ENCODE data around the gene CDYL2.

The CDYL2 gene

DNA sequence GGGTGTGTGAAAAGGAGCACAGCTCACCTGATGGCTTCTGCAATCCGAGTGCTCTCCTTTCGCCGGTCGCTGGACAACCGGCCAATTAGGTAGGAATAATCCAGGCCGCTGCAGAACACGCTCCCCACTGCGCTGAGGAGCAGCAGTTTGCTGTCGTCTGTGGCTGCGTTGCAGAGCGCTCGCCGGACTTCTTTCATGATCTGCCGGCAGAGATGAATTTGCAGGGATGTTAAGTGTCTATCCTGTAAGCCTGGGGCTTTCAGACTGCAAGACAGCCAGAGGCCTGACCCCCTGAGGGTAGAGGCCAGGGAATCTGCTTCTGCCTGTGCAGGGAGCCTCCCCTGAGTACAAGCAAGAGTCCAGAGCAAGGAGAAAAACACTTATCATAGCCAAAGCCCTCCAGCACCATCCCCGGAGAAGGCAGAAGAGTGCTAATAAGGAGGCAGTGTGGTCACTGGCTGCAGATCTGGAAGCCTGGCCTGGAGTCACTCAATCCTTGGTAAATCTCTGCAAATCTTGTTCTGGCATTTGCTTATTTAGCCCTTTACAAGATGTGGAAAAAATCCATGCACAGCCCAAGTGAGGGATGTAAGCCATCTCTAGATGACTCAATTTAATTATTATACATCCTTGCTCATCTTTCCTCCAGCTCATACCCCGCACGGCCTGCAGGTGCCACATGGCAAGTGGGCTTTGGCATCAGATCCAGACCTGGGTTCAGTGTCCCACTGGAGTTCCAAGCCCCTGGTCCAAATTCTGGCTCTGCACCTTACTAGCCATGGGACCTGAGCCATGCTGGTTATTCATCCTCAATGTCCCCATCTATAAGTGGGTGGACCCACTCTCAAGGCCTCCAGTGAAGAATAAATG, 183.4 kb downstream of the CDYL2 start:
- DNase-seq (ENCODE audit: low spot score): no peak

DNA sequence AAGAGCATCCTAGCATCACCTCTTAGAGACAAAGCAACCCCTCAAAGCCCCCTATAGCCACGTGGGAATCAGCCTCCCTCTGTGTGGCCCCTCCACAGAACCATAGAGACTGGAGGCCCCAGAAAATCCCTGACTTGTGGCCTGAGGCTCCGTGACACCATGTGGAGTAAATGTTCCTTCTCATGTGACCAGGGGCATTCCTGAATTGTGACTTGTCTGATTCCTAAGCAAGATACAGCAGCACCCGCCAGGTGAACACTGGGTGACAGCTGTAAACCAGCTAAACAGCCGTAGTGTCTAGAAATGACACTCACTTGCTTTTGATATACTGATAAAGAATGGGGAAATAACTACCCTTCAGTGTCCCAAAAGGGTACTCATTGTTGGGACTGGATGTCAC, 184.6 kb downstream of the CDYL2 start:
- DNase-seq (ENCODE audit: low spot score): no peak

DNA sequence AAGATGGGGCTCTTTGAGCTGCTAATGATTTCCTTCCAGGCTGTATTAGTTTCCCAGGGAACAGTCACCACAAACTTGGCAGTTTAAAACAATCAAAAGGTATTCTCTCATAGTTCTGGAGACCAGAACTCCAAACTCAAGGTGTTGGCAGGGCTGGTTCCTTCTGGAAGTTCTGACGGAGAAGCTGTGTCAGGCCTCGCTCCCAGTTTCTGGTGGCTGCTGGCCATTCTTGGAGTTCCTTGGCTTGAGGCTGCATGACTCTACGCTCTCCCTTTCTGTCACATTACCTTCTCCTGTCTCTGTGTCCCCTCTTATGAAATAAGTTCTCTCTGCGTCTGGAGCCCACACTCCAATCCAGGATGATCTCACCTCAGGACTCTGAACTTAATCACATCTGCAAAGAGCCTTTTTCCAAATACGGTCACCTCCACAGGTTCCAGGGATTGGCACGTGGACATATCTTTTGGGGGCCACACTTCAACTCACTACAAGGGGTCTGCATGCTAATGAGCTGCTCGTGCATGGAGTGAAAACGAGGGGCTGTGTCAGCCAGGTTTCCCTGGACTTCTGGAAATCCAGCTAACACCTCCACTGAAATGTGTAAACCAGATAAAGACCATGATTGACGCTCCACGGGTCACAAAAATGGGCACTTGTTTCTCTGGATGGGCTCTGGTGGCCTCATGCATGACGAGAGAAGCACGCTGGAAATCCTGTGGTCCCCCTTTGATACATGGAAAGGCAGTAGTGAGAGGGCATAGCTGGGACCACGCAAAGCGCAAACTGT, 185.3 kb downstream of the CDYL2 start:
- DNase-seq (ENCODE audit: low spot score): no peak

DNA sequence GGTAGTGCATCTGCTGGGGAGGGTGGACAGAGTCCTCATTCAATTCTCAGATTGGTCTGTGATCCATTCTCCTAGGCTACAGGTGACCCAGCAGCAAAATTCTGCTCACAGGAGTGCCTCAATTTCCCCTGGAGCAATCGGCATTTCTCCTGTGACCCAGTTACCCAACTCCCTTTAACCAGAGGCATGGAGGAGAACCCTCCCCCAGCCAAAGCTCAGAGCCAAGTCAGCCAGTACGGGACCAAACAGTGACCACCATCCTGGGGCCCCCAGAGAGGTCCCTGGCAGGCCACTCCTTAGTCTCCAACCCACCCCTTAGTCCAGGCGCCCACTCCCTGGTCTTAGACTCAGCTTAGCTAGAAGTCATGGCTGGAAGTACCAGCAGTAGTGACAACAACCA, 188.0 kb downstream of the CDYL2 start:
- no peak for DNase-seq (ENCODE audit: low spot score)

DNA sequence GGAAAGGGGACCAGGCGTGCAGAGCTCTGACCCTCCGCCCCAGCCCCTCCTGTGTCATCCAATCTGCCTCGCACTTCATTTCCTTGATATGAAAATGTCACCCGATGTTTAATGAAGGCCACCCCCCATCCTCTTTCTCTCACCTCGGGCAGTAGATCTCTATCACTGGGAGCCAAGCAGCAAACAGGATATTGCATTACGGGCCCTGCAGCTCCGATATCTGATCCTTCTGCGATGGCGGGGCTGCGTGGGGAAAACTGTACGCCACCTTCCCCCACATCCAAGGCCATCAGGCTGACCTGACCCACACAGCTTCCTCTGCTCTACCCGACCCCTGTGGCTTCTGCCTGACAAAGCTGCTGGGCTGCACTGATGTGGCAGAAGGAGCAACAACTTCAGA, 188.7 kb downstream of the CDYL2 start:
- no peak for DNase-seq (ENCODE audit: low spot score)

DNA sequence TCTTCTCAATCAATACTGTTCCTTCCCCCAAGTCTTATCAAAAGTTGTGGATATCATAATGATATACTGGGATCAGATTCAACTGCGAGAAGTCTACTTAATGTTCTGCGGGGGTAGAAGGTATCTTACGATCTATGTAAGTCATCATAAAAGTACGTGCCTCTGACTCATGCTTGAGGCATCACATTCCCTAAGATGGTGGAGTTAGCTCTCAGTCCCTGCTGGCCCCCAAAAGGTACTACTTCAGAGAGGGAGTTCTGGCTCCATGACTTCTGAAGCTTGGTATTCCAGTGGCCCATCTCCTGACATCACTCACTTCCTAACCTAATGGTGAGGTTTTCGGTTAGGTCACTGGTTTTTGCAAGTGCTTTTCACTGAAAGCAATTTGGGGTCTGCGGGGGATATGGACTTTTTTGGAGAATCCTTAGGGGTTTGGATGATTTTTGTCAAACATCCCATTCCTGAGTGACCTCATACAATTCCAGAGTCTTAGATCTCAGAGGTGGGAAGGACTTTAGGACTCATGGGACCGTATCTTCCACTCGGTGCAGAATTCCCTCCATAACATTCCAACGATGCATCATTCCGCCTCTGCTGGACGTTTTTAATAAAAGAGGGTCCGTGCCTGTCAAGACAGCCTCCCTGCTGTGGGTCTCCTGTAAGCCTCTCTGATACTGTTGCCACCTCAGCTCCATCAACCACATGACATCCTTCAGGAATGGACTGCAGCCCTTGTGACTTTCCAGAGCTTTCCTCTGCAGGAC, 189.3 kb downstream of the CDYL2 start:
- DNase-seq (ENCODE audit: low spot score): peak; percentile 57

DNA sequence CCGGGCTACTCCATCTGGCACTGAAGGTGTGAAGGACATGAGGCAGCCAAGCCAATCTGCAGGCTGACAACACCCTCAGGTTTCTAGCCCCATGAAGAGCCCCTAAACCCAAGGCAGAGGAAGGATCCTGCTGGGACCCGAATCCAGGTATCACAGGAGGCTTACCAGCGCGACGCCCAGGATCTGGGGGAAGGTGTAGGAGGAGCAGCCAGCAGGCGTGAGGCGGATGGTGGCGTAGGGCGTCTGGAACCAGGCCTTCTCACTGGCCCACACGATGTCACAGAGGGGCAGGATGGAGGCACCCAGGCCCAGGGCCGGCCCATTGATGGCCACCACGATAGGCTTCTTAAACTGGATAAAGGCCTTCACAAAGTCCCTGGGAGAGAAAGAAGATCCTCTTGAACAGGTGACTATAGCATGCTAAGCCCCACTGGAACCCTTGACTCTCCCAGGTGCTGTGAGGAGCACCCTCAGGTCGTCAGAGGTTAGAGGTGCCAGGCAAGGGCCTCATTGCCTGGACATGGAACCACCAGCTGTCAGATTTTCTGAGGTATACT, 191.9 kb downstream of the CDYL2 start:
- DNase-seq (ENCODE audit: low spot score): no peak

DNA sequence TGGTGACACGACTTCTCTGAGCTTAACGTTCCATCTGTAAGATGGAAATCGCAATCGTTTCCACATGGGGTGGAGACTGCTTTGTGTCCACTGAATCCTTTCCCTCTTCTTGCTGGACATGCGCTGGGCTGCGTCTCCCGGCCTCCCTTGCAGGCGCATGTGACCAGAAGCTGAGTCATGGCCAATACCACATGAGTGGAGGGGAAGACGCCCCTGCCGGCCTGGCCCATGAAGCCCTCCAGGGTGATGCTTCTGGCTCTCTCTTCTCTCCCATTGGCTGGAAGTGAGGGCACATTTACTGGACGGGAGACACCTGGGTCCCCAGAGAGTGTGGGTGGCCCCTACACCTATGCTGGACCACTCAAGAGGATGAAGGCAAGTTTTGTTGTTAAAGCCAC, 192.5 kb downstream of the CDYL2 start:
- no peak for DNase-seq (ENCODE audit: low spot score)

DNA sequence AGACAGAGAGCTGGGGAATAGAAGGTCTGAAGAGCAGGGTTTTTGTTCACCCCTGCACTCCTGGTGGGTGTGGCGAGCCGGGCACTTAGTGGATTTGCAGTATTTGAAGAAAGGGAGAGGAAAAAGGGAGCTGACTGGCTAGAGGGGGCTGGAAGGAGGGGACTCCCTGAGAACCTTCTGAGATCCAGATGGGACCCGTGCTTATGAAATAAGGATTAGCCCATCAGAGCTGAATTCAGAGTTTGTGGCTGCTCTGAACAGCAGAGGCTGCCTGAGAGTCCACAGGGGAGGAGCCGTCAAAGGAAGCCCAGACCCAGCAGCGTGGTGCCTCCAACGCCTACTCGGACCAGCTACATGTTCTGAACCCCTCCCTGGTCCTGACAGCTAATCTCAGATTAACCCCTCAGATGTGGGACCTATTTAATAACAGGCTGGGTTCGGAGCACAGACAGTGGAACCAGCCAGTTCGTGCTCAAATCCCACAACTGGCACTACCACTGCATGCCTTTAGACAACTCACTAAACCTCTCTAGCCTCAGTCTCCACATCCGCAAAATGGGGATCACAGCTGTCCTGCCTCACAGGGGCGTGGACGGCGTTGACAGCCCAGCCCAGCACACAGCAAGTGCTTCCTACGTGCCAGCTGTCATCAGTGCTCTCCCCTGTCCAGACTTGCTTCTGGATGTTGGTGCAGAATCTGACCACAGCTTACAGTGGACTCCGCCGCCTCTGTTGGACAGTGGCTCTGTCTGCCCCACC, 193.0 kb downstream of the CDYL2 start:
- no peak for DNase-seq (ENCODE audit: low spot score)

DNA sequence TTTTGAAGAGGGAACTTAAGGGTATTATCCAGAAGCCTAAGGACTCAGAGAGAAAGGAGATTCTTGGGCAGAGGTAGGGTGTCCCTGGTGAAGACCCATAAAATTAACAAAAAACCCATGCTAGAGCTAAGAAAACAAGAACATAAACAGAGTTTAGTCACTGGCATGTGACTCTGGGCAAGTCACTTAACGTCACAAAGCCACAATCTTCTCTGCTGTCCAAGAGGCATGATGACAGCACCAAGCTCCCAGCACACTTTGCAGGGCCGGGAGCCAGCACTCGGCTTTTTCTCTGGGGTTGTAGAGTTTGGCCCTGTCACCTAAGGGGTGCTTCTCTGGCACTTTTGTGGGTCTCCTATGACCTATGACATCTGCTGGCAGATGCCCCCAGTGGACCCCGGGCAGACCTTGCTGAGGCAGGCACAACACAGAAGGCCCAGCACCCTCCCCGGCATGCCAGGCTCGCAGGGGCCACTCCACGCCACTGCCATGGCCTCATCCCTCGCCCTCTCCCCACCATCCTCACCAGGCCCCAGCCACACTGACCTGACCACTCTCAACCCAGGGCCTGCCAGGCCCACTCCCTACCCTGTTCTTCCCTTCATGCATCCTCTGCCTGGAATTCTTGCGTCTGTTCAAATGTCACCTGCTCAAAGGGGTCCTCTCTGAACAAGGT, 193.8 kb downstream of the CDYL2 start:
- DNase-seq (ENCODE audit: low spot score): no peak

DNA sequence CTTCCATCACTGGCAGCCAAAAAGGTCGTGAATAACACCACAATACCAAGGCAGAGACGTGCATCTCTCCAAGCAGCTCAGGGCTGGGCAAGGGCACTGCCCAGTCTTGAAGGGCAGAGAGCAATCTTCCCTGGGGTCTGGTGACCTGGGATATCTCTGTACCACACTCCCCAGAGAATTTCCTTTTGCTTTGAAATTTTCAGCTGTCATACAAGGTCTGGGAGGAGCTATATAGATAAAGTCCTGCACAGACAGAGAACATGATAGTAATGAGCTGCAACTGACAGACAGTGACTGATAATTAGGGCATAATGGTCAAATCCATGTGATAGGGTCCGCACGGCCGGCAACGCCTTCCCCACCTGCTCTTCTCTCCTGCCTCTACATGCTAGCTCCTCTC, 195.5 kb downstream of the CDYL2 start:
- DNase-seq (ENCODE audit: low spot score): no peak

DNA sequence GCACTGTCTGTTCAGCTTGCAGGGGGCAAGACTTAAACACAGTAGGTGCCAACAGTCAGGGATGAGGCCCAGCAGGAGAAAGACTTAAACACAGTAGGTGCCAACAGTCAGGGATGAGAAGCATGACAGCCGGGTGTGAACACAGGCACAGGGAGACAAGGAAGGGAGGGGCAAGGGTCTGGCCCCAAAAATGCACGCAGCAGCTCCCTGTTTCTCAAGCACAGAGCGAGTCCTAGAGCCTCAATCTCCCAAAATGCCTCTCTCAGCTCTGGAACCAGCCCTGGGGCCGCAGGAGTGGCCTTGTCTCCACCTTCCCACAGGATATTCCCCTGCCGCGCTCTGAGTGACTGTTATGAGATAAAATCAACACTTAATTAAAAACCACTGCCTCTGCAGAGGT, 197.2 kb downstream of the CDYL2 start:
- DNase-seq (ENCODE audit: low spot score): no peak

DNA sequence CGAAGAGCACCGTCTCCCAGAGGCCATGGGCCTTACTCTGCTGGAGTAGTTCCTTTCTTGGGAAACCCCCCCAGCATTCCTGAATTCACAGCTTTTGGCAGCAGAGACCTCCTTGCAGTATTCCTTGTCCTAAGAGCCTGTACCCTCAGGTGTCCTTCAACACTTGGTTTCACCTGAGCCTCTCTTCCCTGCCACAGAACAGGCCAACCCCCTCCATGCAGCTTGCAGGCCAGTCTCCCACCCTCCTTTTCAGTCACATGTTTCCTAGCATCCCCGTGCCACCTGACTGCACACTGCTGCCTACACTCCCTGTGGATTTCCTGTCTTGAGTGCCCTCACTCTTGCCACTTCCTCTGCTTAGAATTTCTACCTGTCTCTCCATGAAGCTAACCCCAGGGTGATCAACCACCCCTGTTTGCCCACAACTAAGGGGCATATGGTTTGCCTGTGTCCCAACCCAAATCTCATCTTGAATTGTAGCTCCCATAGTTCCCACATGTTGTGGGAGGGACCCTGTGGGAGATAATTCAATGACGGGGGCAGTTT, 198.1 kb downstream of the CDYL2 start:
- no peak for DNase-seq (ENCODE audit: low spot score)

DNA sequence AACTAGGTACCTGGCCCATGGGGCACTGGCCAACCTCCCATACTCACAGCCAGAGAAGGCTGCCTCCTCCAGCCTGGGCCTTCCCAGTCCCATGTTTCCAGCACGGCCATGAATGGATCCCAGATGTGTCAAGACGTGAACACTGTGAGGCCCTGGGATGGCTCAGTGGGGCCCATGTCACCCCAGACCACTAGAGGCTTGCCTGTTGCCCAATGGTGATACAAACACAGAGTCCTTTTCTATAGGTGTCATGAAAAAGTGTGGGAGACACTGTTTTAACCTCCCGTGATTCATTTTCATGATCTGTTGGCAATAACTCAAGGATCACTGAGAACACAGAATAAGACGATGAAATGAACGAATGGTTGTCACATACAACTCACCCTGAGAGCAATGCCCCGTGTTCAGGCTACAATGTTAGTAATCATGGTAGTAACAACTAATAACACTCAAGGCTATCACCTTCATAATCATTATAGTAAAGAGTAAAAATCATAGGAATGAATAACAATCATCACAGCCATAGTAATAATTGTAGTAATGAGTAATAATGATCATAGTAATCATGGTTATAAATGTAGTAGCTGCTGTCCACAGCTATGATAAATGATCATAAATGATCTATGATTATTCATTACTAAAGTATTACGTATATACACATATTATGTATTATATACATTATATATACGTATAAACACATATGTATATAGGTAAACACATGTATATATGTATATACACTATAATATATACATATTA, 199.6 kb downstream of the CDYL2 start:
- no peak for DNase-seq (ENCODE audit: low spot score)

DNA sequence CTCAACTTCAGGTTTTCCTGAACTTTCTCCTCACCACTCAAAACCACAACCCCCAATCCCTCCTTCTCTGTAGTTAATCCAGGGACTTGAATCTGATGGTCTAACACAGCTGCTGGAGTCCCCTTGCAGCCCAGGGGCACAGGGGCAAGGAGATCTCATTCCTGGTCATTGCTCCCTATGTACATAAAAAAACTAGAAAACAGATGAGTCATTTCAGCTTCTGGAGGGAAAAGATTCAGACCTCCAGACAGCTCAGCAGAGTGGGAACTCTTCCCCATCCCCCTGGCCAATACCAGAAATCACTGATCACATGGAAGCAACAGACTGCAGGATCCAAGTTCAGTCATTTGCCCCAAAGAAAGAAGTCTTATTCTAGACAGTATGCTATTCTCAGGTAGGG, 201.5 kb downstream of the CDYL2 start:
- DNase-seq (ENCODE audit: low spot score): no peak

DNA sequence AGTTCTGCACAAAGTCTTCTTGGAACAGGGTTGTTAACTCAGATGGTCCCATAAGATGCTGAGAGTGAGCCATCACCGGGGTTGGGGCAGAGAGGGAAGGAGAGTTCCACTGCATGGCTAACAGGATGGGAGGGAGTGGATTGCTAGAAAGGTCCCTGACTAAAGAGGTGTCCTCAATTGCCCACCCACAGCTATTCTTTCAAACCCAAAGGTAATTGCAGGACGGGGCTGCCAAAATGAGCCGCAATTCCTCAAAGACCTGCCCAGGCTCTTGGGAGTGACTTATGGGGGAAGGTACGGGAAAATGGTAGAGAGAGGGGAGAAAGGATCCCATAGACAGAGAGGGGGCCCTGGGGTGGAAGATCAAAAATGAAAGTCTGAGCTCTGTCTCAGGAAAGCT, 203.2 kb downstream of the CDYL2 start:
- DNase-seq (ENCODE audit: low spot score): no peak

DNA sequence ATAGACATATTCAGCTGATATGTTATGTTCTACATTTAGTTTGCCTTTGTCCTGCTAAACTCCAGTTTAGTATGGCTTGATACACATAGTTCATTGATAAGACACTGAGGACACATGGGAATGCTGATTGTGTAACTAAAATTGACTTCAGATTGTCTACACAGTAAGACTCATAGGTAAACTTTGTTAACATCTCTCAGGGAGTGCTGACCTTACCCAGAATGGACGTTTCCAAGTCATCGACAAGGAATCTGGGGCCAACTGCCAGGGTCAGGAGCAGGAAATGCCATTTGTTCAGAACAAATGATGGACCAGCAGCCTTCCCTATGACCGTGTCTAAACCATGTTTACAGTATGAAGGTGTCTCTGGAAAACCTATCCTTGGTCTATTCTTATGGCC, 204.9 kb downstream of the CDYL2 start:
- DNase-seq (ENCODE audit: low spot score): no peak

DNA sequence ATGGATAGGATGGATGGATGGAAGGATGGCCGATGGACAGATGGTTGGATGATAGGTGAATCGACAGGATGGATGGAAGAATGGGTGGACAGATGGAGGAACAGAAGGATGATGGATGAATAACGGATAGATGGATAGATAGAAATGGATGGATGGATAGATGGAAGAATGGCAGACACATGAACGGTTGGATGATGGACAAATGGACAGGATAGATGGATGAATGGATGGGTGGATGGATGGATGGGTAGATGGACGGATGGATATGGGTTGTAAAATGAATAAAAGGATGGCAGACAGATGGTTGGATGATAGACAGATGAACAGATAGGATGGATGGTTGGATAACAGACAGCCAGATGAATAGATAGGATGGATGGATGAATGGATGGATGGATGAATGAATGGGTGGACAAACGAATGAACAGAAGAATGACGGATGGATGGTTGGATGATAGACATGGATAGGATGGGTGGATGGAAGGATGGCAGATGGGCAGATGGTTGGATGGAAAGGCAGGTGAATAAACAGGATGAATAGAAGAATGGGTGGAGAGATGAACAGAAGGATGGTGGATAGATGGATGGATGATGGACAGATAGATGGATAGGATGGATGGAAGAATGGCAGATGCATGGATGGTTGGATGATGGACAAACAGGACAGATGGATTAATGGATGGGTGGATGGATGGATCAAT, 207.7 kb downstream of the CDYL2 start:
- DNase-seq (ENCODE audit: low spot score): no peak

DNA sequence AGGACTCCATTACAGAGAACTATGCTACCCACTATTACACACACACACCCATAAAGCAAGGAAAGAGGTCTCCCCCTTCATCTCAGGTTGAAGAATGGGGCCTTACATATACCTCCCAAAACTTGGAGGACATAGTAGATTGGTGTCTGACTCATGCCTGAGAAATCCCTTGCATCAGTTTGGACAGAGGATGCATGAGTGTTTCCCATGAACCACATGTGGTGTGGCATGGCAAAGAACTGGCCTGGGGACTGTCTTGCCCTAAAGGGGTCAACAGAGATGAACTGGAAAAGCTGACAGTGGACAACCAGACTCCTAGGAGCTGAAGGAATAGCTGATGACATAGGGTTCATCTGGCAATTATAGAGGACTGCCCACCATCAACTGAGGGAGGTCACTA, 209.6 kb downstream of the CDYL2 start:
- DNase-seq (ENCODE audit: low spot score): no peak
